Mesendoderm (in vitro differentiated cells): Measurements from ENCODE around the gene CERS6.

Source experiments
- DNase-seq: peaks from one replicate; pipeline ENCODE4 v3.0.0; 2013
- H2AK5ac ChIP-seq: 2 replicates; pipeline ENCODE4 v1.6.1; 2013; ENCODE audit warnings: low read length, inconsistent platforms
- H2BK120ac ChIP-seq: 2 replicates; pipeline ENCODE4 v1.6.1; 2013; ENCODE audit warnings: low read depth, mild to moderate bottlenecking, low read length, moderate library complexity, mixed read lengths
- H2BK15ac ChIP-seq: replicated peaks from 2 replicates; pipeline ENCODE4 v1.6.1; 2013; ENCODE audit warnings: low read depth, mild to moderate bottlenecking, moderate library complexity
- H2BK5ac ChIP-seq: 2 replicates; pipeline ENCODE4 v1.6.1; 2013; ENCODE audit warnings: low read length, inconsistent platforms
- H3K18ac ChIP-seq: 2 replicates; pipeline ENCODE4 v1.6.1; 2013; ENCODE audit warnings: mild to moderate bottlenecking, low read length, mixed read lengths
- H3K23ac ChIP-seq: one replicate; pipeline ENCODE4 v1.6.1; 2013; ENCODE audit warnings: low read length
- H3K27ac ChIP-seq: 2 replicates; pipeline ENCODE4 v1.5.1; 2013; ENCODE audit warnings: low read depth, mild to moderate bottlenecking, inconsistent platforms, low read length, moderate library complexity
- H3K27me3 ChIP-seq: 2 replicates; pipeline ENCODE4 v1.6.1; 2013; ENCODE audit warnings: low read length, control low read depth, mild to moderate bottlenecking, inconsistent platforms; ENCODE audit not compliant: insufficient read depth, poor library complexity
- H3K36me3 ChIP-seq: 2 replicates; pipeline ENCODE4 v1.6.1; 2013; ENCODE audit warnings: low read length, inconsistent platforms; ENCODE audit not compliant: control insufficient read depth, insufficient read depth
- H3K4ac ChIP-seq: one replicate; pipeline ENCODE4 v1.6.1; 2013; ENCODE audit warnings: low read depth, mild to moderate bottlenecking, low read length, moderate library complexity
- H3K4me1 ChIP-seq: 2 replicates; pipeline ENCODE4 v1.6.1; 2013; ENCODE audit warnings: low read depth, low read length, inconsistent platforms; ENCODE audit not compliant: control insufficient read depth
- H3K4me2 ChIP-seq: 2 replicates; pipeline ENCODE4 v1.6.1; 2013; ENCODE audit warnings: low read length
- H3K4me3 ChIP-seq: 2 replicates; pipeline ENCODE4 v1.5.1; 2013; ENCODE audit warnings: mild to moderate bottlenecking, low read length
- H3K56ac ChIP-seq: one replicate; pipeline ENCODE4 v1.6.1; 2013; ENCODE audit warnings: low read length
- H3K79me1 ChIP-seq: 2 replicates; pipeline ENCODE4 v1.6.1; 2013; ENCODE audit warnings: low read length, inconsistent platforms
- H3K79me2 ChIP-seq: 2 replicates; pipeline ENCODE4 v1.6.1; 2013; ENCODE audit warnings: mild to moderate bottlenecking, low read length; ENCODE audit not compliant: control insufficient read depth, insufficient read depth
- H3K9ac ChIP-seq: 2 replicates; pipeline ENCODE4 v1.6.1; 2013; ENCODE audit warnings: low read length, inconsistent platforms
- H4K5ac ChIP-seq: one replicate; pipeline ENCODE4 v1.6.1; 2013; ENCODE audit warnings: low read length
- H4K8ac ChIP-seq: one replicate; pipeline ENCODE4 v1.6.1; 2013; ENCODE audit warnings: low read depth, mild to moderate bottlenecking, control low read depth, low read length, moderate library complexity
- WGBS: extraction: QIAGEN DNeasy Blood & Tissue Kit; methylation state at CpG from one replicate; pipeline ENCODE4 v1.1.7; 2013; ENCODE audit warnings: low lambda C conversion rate, missing lambda C conversion rate; ENCODE audit not compliant: insufficient coverage; ENCODE audit errors: extremely low coverage; 5-methylcytosine and 5-hydroxymethylcytosine counted together

The CERS6 gene

GRCh38 chr2:168687314-168687713 is 231.2 kb downstream of the CERS6 start:
- Histone ChIP-seq H4K8ac (no peak overlapping the region), H3K36me3 (no peaks in the 10 kb centered on the region), H3K23ac (no peak overlapping the region), H3K4me1 (peaks cover 7% of the 10 kb centered on the region), H2AK5ac (no peak overlapping the region), H3K4me3 (no peak overlapping the region), H3K4me2 (no peak overlapping the region), H3K79me2 (no peaks in the 10 kb centered on the region), H2BK15ac (no peak overlapping the region), H3K9ac (no peak overlapping the region), H2BK120ac (no peak overlapping the region), H3K18ac (no peak overlapping the region), H3K79me1 (no peaks in the 10 kb centered on the region), H3K27me3 (no peaks in the 10 kb centered on the region), H4K5ac (no peak overlapping the region), H2BK5ac (no peak overlapping the region), H3K27ac (no peak overlapping the region), H3K4ac (no peak overlapping the region), H3K56ac (no peak overlapping the region)
- no CpG with 5 or more reads among the region's 3 CpGs for WGBS
- peak; percentile 51 for DNase-seq

- H2BK5ac ChIP-seq = no peak overlapping the region
- no peak overlapping the region for H2AK5ac ChIP-seq
- H4K8ac ChIP-seq = no peak overlapping the region
- H3K23ac ChIP-seq = no peak overlapping the region
- H4K5ac ChIP-seq = no peak overlapping the region
- no CpG with 5 or more reads among the region's 1 CpG for WGBS
- no peaks in the 10 kb centered on the region for H3K27me3 ChIP-seq
- H3K18ac ChIP-seq = no peak overlapping the region
- H3K79me2 ChIP-seq = no peaks in the 10 kb centered on the region
- H3K4me2 ChIP-seq = no peak overlapping the region
- H3K79me1 ChIP-seq = no peaks in the 10 kb centered on the region
- no peaks in the 10 kb centered on the region for H3K36me3 ChIP-seq
- no peak overlapping the region for H3K9ac ChIP-seq
- H3K4me3 ChIP-seq = no peak overlapping the region
- peaks cover 7% of the 10 kb centered on the region for H3K4me1 ChIP-seq
- H3K4ac ChIP-seq = no peak overlapping the region
- no peak overlapping the region for H2BK120ac ChIP-seq
- H3K56ac ChIP-seq = no peak overlapping the region
- H2BK15ac ChIP-seq = no peak overlapping the region
- DNase-seq = no peak
- H3K27ac ChIP-seq = no peak overlapping the region
Observed at GRCh38 chr2:168690381-168690885, 234.4 kb downstream of the CERS6 start.

GRCh38 chr2:168691221-168691620 is 235.1 kb downstream of the CERS6 start:
- Histone ChIP-seq H3K23ac (no peak overlapping the region), H3K79me1 (no peaks in the 10 kb centered on the region), H3K18ac (no peak overlapping the region), H4K8ac (no peak overlapping the region), H3K4me3 (no peak overlapping the region), H3K56ac (no peak overlapping the region), H2BK120ac (no peak overlapping the region), H3K4me1 (peaks cover 2% of the 10 kb centered on the region), H3K27me3 (no peaks in the 10 kb centered on the region), H4K5ac (no peak overlapping the region), H3K27ac (no peak overlapping the region), H3K79me2 (no peaks in the 10 kb centered on the region), H3K36me3 (no peaks in the 10 kb centered on the region), H3K9ac (no peak overlapping the region), H3K4me2 (no peak overlapping the region), H3K4ac (no peak overlapping the region), H2BK5ac (no peak overlapping the region), H2AK5ac (no peak overlapping the region), H2BK15ac (no peak overlapping the region)
- WGBS = no CpG with 5 or more reads among the region's 1 CpG
- no peak for DNase-seq

GRCh38 chr2:168692132-168692744 is 236.2 kb downstream of the CERS6 start:
- Histone ChIP-seq H3K4me2 (no peak overlapping the region), H3K36me3 (no peaks in the 10 kb centered on the region), H3K23ac (no peak overlapping the region), H3K56ac (no peak overlapping the region), H3K4ac (no peak overlapping the region), H2BK120ac (no peak overlapping the region), H3K4me3 (no peak overlapping the region), H4K8ac (no peak overlapping the region), H3K27me3 (no peaks in the 10 kb centered on the region), H3K18ac (no peak overlapping the region), H2BK15ac (no peak overlapping the region), H2AK5ac (no peak overlapping the region), H3K79me2 (no peaks in the 10 kb centered on the region), H3K4me1 (no peaks in the 10 kb centered on the region), H3K9ac (no peak overlapping the region), H3K79me1 (no peaks in the 10 kb centered on the region), H4K5ac (no peak overlapping the region), H2BK5ac (no peak overlapping the region), H3K27ac (no peak overlapping the region)
- DNase-seq = no peak
- no CpG with 5 or more reads among the region's 4 CpGs for WGBS

- no peak for DNase-seq
- Histone ChIP-seq H3K23ac (no peak overlapping the region), H2AK5ac (no peak overlapping the region), H3K36me3 (no peaks in the 10 kb centered on the region), H4K5ac (no peak overlapping the region), H4K8ac (no peak overlapping the region), H2BK120ac (no peak overlapping the region), H3K79me2 (no peaks in the 10 kb centered on the region), H3K27me3 (no peaks in the 10 kb centered on the region), H3K56ac (no peak overlapping the region), H3K9ac (no peak overlapping the region), H3K4me1 (no peaks in the 10 kb centered on the region), H3K18ac (no peak overlapping the region), H3K4ac (no peak overlapping the region), H3K4me3 (no peak overlapping the region), H2BK15ac (no peak overlapping the region), H2BK5ac (no peak overlapping the region), H3K27ac (no peak overlapping the region), H3K4me2 (no peak overlapping the region), H3K79me1 (peaks cover 3% of the 10 kb centered on the region)
- no CpG with 5 or more reads among the region's 3 CpGs for WGBS
Observed at GRCh38 chr2:168694173-168694572, 238.1 kb downstream of the CERS6 start.

- no peak overlapping the region for H3K4me2 ChIP-seq
- no peak overlapping the region for H3K23ac ChIP-seq
- H2BK15ac ChIP-seq = no peak overlapping the region
- no peak overlapping the region for H3K9ac ChIP-seq
- H3K18ac ChIP-seq = no peak overlapping the region
- no peak overlapping the region for H3K56ac ChIP-seq
- no peak overlapping the region for H2AK5ac ChIP-seq
- no peak overlapping the region for H3K4ac ChIP-seq
- no peak overlapping the region for H3K4me3 ChIP-seq
- no peaks in the 10 kb centered on the region for H3K36me3 ChIP-seq
- no peaks in the 10 kb centered on the region for H3K4me1 ChIP-seq
- DNase-seq = no peak
- no peaks in the 10 kb centered on the region for H3K79me2 ChIP-seq
- H2BK5ac ChIP-seq = no peak overlapping the region
- no peaks in the 10 kb centered on the region for H3K27me3 ChIP-seq
- no peak overlapping the region for H4K5ac ChIP-seq
- no peak overlapping the region for H2BK120ac ChIP-seq
- WGBS = no CpG with 5 or more reads among the region's 6 CpGs
- no peak overlapping the region for H4K8ac ChIP-seq
- H3K79me1 ChIP-seq = peaks cover 3% of the 10 kb centered on the region
- H3K27ac ChIP-seq = no peak overlapping the region
Observed at GRCh38 chr2:168694866-168695265, 238.8 kb downstream of the CERS6 start.
